Endodermal cell (in vitro differentiated cells): ENCODE data around the gene PCDHGA8. TPM values are rescaled to one million over a fixed set of nuclear protein-coding genes. Genes with fewer than 3 reads are reported as not detected.

ENCODE experiments used
- DNase-seq: peaks from one replicate; pipeline ENCODE4 v3.0.0-alpha.2; 2017
- H3K27ac ChIP-seq: 2 replicates; pipeline ENCODE4 v1.5.1; 2013; ENCODE audit warnings: mild to moderate bottlenecking, low read depth, low read length, moderate library complexity
- H3K27me3 ChIP-seq: 2 replicates; pipeline ENCODE4 v1.6.1; 2013; ENCODE audit warnings: mild to moderate bottlenecking, low read length, moderate library complexity; ENCODE audit not compliant: insufficient read depth, control insufficient read depth, poor library complexity, severe bottlenecking
- H3K36me3 ChIP-seq: 2 replicates; pipeline ENCODE4 v1.7.0; 2013; ENCODE audit warnings: mild to moderate bottlenecking, low read length, moderate library complexity; ENCODE audit not compliant: control insufficient read depth, insufficient read depth
- H3K4me1 ChIP-seq: one replicate; pipeline ENCODE4 v1.7.0; 2013; ENCODE audit warnings: low read length; ENCODE audit not compliant: control insufficient read depth, insufficient read depth
- H3K4me3 ChIP-seq: 2 replicates; pipeline ENCODE4 v1.5.1; 2013; ENCODE audit warnings: mild to moderate bottlenecking, low read length, moderate library complexity
- H3K9ac ChIP-seq: 2 replicates; pipeline ENCODE4 v1.6.1; 2013; ENCODE audit warnings: mild to moderate bottlenecking, low read length, moderate library complexity; ENCODE audit not compliant: poor library complexity, severe bottlenecking; ENCODE audit errors: extremely low read depth
- H3K9me3 ChIP-seq: 2 replicates; pipeline ENCODE4 v1.6.1; 2013; ENCODE audit warnings: mild to moderate bottlenecking, low read length, moderate library complexity; ENCODE audit not compliant: control insufficient read depth
- H3K27ac Mint-ChIP-seq: 2 replicates; pipeline ENCODE4 v1.8.0; 2020; ENCODE audit warnings: mixed read lengths
- H3K27me3 Mint-ChIP-seq: 2 replicates; pipeline ENCODE4 v1.8.0; 2021; ENCODE audit warnings: mild to moderate bottlenecking, mixed read lengths; ENCODE audit not compliant: insufficient read depth
- H3K36me3 Mint-ChIP-seq: 2 replicates; pipeline ENCODE4 v1.8.0; 2020; ENCODE audit warnings: low read depth, mixed read lengths
- H3K4me1 Mint-ChIP-seq: 2 replicates; pipeline ENCODE4 v1.8.0; 2020; ENCODE audit warnings: mixed read lengths
- H3K4me3 Mint-ChIP-seq: 2 replicates; pipeline ENCODE4 v1.8.0; 2020; ENCODE audit warnings: mild to moderate bottlenecking, moderate library complexity, mixed read lengths
- H3K9me3 Mint-ChIP-seq: 2 replicates; pipeline ENCODE4 v1.8.0; 2020; ENCODE audit warnings: mild to moderate bottlenecking, mixed read lengths
- CTCF ChIP-seq: fragments of 200-600 bp; sonication (generic); conservative IDR thresholded peaks from 2 replicates; pipeline ENCODE4 v1.5.0; 2021; ENCODE audit warnings: antibody characterized with exemption, mild to moderate bottlenecking
- WGBS, 2 experiments: methylation state at CpG; one replicate each; pipeline versions ENCODE4 v1.1.5 to v1.1.7; 2013; ENCODE audit warnings: missing lambda C conversion rate in 2 of 2, mixed read lengths in 1 of 2; ENCODE audit not compliant: insufficient coverage in 1 of 2, insufficient read length in 1 of 2; 5-methylcytosine and 5-hydroxymethylcytosine counted together
- total RNA-seq, 2 donors: library from RNA; stranded (reverse); fragmentation: NEBNext Ultra II Directional in 1 of 2; extraction: Animal tissue kit (Norgen Biotek cat#: 25700) in 1 of 2; gene quantifications; 2 replicates in 1 of 2; 3 replicates in 1 of 2; pipeline ENCODE4 v1.2.1, GENCODE V29; 2021

PCDHGA8 gene
- total RNA-seq, 2 donors from 2014 or later: 1.1 to 3.0 TPM

GRCh38 chr5:141359790-141360426 is 32.5 kb upstream of the PCDHGA8 start, which contains the start of gene PCDHGB2:
TSS of gene PCDHGB2 (plus strand) at chr5:141359994. CDS start at chr5:141360136, 142 bp downstream.
- Histone ChIP-seq H3K4me1 (no peaks in the 10 kb centered on the region), H3K9me3 (peaks cover 61% of the 10 kb centered on the region), H3K27me3 (no peaks in the 10 kb centered on the region), H3K36me3 (no peaks in the 10 kb centered on the region), H3K9ac (no peak within 1 kb of the TSS), H3K27ac (no peak within 1 kb of the TSS), H3K4me3 (no peak within 1 kb of the TSS)
- Mint-ChIP-seq H3K4me3 (no peak within 1 kb of the TSS), H3K4me1 (no peaks in the 10 kb centered on the region), H3K9me3 (peaks cover 77% of the 10 kb centered on the region), H3K27ac (no peak within 1 kb of the TSS), H3K27me3 (no peaks in the 10 kb centered on the region), H3K36me3 (peaks cover 56% of the 10 kb centered on the region)
- peak; percentile 63 for DNase-seq
- WGBS, 2 experiments: 88 to 90% methylated on average over 21 to 24 of the region's 24 CpGs
- TF ChIP-seq CTCF: peak; percentile 72

DNA sequence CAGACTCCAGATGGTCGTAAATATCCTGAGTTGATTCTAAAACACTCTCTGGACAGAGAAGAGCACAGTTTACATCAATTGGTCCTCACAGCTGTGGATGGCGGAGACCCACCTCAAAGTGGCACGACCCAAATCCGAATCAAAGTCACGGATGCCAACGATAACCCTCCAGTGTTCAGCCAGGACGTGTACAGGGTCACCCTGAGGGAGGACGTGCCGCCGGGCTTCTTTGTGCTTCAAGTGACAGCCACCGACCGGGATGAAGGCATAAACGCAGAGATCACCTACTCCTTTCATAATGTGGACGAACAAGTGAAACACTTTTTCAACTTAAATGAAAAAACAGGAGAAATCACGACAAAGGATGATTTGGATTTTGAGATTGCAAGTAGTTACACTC is 31.7 kb upstream of the PCDHGA8 start:
- no peak overlapping the region for H3K9ac ChIP-seq
- Mint-ChIP-seq H3K4me1 (no peaks in the 10 kb centered on the region), H3K27ac (no peak overlapping the region), H3K4me3 (no peak overlapping the region), H3K9me3 (peaks cover 78% of the 10 kb centered on the region), H3K36me3 (peaks cover 58% of the 10 kb centered on the region), H3K27me3 (no peaks in the 10 kb centered on the region)
- no peaks in the 10 kb centered on the region for H3K27me3 ChIP-seq
- H3K27ac ChIP-seq: no peak overlapping the region
- no peak for TF ChIP-seq CTCF
- 89 to 95% methylated on average over 14 to 15 of the region's 15 CpGs for WGBS, 2 experiments
- no peak overlapping the region for H3K4me3 ChIP-seq
- no peaks in the 10 kb centered on the region for H3K36me3 ChIP-seq
- H3K4me1 ChIP-seq: no peaks in the 10 kb centered on the region
- peaks cover 59% of the 10 kb centered on the region for H3K9me3 ChIP-seq
- DNase-seq: no peak

GRCh38 chr5:141362719-141363118 is 29.7 kb upstream of the PCDHGA8 start:
- H3K9ac ChIP-seq: no peak overlapping the region
- TF ChIP-seq CTCF: no peak
- DNase-seq: no peak
- peaks cover 73% of the 10 kb centered on the region for H3K9me3 Mint-ChIP-seq
- no peaks in the 10 kb centered on the region for H3K36me3 ChIP-seq
- peaks cover 57% of the 10 kb centered on the region for H3K9me3 ChIP-seq
- no peaks in the 10 kb centered on the region for H3K4me1 Mint-ChIP-seq
- H3K36me3 Mint-ChIP-seq: peaks cover 51% of the 10 kb centered on the region
- H3K27ac Mint-ChIP-seq: no peak overlapping the region
- H3K4me3 Mint-ChIP-seq: no peak overlapping the region
- no peak overlapping the region for H3K27ac ChIP-seq
- H3K27me3 ChIP-seq: no peaks in the 10 kb centered on the region
- H3K27me3 Mint-ChIP-seq: no peaks in the 10 kb centered on the region
- H3K4me3 ChIP-seq: no peak overlapping the region
- H3K4me1 ChIP-seq: no peaks in the 10 kb centered on the region
